K562 (cell line): Measurements from ENCODE around the gene DYNC1H1. TPM values are rescaled to one million over a fixed set of nuclear protein-coding genes. Genes with fewer than 3 reads are reported as not detected.

Experiments used
- ATAC-seq: fragments of 200-7000 bp; cut with Tn5 transposase; 3 replicates; pipeline ENCODE4 v1.9.1; 2020; ENCODE audit warnings: moderate library complexity
- BruUV-seq: library from RNA; stranded (reverse); fragments of 400-500 nt; replicated peaks from 2 replicates; lab custom pipeline; 2021; lab: Mats Ljungman, UMichigan
- CTCF ChIA-PET: fragments of 300-600 bp; formaldehyde crosslinking; extraction: SDS; loops from one replicate; lab custom pipeline; 2021; ENCODE audit warnings: low intra/inter-chr PET ratio; lab: Yijun Ruan, JAX
- POLR2A ChIA-PET: fragments of 300-600, 350-650 bp; sonication (Branson Sonifier 250); formaldehyde crosslinking; extraction: SDS; loops from one replicate; lab custom pipeline; 2021; ENCODE audit warnings: antibody characterized with exemption, inconsistent platforms; lab: Yijun Ruan, JAX
- DNase-seq, 4 experiments: peaks; one replicate each; pipeline versions ENCODE4 v3.0.0 to v3.0.0-alpha.2; 2011 to 2018; ENCODE audit warnings: low spot score in 3 of 4, mixed read lengths in 3 of 4; ENCODE audit errors: extremely low read depth in 1 of 4
- FAIRE-seq: peaks from 2 replicates; lab custom pipeline; 2011; peaks lifted over from hg19 to GRCh38; lab: Jason Lieb, UNC
- H2AFZ ChIP-seq: 2 replicates; pipeline ENCODE4 v1.6.0; 2011; ENCODE audit warnings: low read depth, low read length, control low read depth, inconsistent platforms
- H3K27ac ChIP-seq: fragments of 200-600 bp; 3 replicates; pipeline ENCODE4 v1.8.0; 2011; ENCODE audit warnings: low read depth, mild to moderate bottlenecking, control low read depth, inconsistent platforms, low read length, moderate library complexity, mixed read lengths; ENCODE audit errors: extremely low read depth
- H3K27me3 ChIP-seq, 2 experiments: fragments of 300-600 bp in 1 of 2; 2 replicates in 1 of 2; 3 replicates in 1 of 2; pipeline versions ENCODE4 v1.6.0 to v1.8.0; 2011; ENCODE audit warnings: inconsistent platforms in 2 of 2, low read length in 2 of 2, mild to moderate bottlenecking in 1 of 2, mixed read lengths in 1 of 2, moderate library complexity in 1 of 2; ENCODE audit not compliant: control insufficient read depth in 2 of 2, insufficient read depth in 2 of 2
- H3K36me3 ChIP-seq: fragments of 300-600 bp; 3 replicates; pipeline ENCODE4 v1.8.0; 2011; ENCODE audit warnings: mild to moderate bottlenecking, low read length, inconsistent platforms; ENCODE audit not compliant: control insufficient read depth, insufficient read depth
- H3K4me1 ChIP-seq, 2 experiments: fragments of 200-600 bp in 1 of 2; replicated peaks in 1 of 2; 2 replicates in 1 of 2; 3 replicates in 1 of 2; pipeline versions ENCODE4 v1.5.1 to v1.8.0; 2011; ENCODE audit warnings: inconsistent platforms in 2 of 2, low read length in 2 of 2, mild to moderate bottlenecking in 1 of 2, mixed read lengths in 1 of 2, moderate library complexity in 1 of 2; ENCODE audit not compliant: control insufficient read depth in 2 of 2, insufficient read depth in 2 of 2
- H3K4me2 ChIP-seq: 2 replicates; pipeline ENCODE4 v1.6.1; 2011; ENCODE audit warnings: low read length, control low read depth, inconsistent platforms, mixed read lengths; ENCODE audit not compliant: insufficient read depth
- H3K4me3 ChIP-seq: fragments of 200-600 bp; sonication (generic), shearing (Covaris generic); 2 replicates; pipeline ENCODE4 v1.5.1; 2016; ENCODE audit warnings: control low read depth, inconsistent platforms
- H3K79me2 ChIP-seq: fragments of 200-600 bp; 3 replicates; pipeline ENCODE4 v1.8.0; 2011; ENCODE audit warnings: low read length, inconsistent platforms; ENCODE audit not compliant: control insufficient read depth, insufficient read depth
- H3K9ac ChIP-seq, 2 experiments: 2 replicates each; pipeline versions ENCODE4 v1.6.0 to v1.6.1; 2011; ENCODE audit warnings: low read depth in 2 of 2, low read length in 2 of 2, control low read depth in 1 of 2, inconsistent platforms in 1 of 2, mild to moderate bottlenecking in 1 of 2, mixed read lengths in 1 of 2; ENCODE audit not compliant: insufficient read depth in 1 of 2
- H3K9me1 ChIP-seq: one replicate; pipeline ENCODE4 v1.6.0; 2011; ENCODE audit warnings: inconsistent platforms, mild to moderate bottlenecking, low read length, moderate library complexity; ENCODE audit not compliant: control insufficient read depth, insufficient read depth
- H3K9me3 ChIP-seq: replicated peaks from 2 replicates; pipeline ENCODE4 v1.5.1; 2011; ENCODE audit warnings: low read depth, low read length, inconsistent platforms; ENCODE audit not compliant: control insufficient read depth, insufficient read depth
- H4K20me1 ChIP-seq: replicated peaks from 2 replicates; pipeline ENCODE4 v1.6.1; 2011; ENCODE audit warnings: low read length, inconsistent platforms, mixed read lengths; ENCODE audit not compliant: control insufficient read depth, insufficient read depth
- CAMTA2 ChIP-seq: fragments of 250-450 bp; sonication (Bioruptor Pico); conservative IDR thresholded peaks from 2 replicates; pipeline ENCODE4 v1.5.1; 2022
- CBFA2T2 ChIP-seq: fragments of 450-650 bp; conservative IDR thresholded peaks from 2 replicates; pipeline ENCODE4 v1.6.1; 2017; ENCODE audit warnings: mild to moderate bottlenecking
- CBX8 ChIP-seq: fragments of 200-600 bp; sonication (generic); IDR thresholded peaks from 2 replicates; pipeline ENCODE4 v1.6.1; 2012; ENCODE audit warnings: borderline replicate concordance, mixed run types, low read depth, mild to moderate bottlenecking, moderate library complexity, mixed read lengths, low read length, control low read depth, inconsistent platforms; ENCODE audit not compliant: poor library complexity, severe bottlenecking; ENCODE audit errors: extremely low read depth
- LCOR ChIP-seq: sonication (generic); formaldehyde crosslinking; IDR thresholded peaks from 2 replicates; pipeline ENCODE4 v1.8.0; 2022; ENCODE audit warnings: mild to moderate bottlenecking, missing genetic modification reagents
- MYBL2 ChIP-seq, 2 experiments: fragments of 450-650 bp in 1 of 2; sonication (generic) in 1 of 2; formaldehyde crosslinking in 1 of 2; IDR thresholded peaks; 2 replicates each; pipeline versions ENCODE4 v1.6.1 to v1.8.1; 2017 to 2022; ENCODE audit warnings: borderline replicate concordance in 1 of 2, inconsistent platforms in 1 of 2, low read depth in 1 of 2, mild to moderate bottlenecking in 1 of 2, missing genetic modification reagents in 1 of 2, moderate library complexity in 1 of 2
- NCOA2 ChIP-seq, 2 experiments: fragments of 450-650 bp; IDR thresholded peaks; 2 replicates each; pipeline ENCODE4 v1.6.1; 2018; ENCODE audit warnings: mild to moderate bottlenecking in 2 of 2, moderate library complexity in 1 of 2; ENCODE audit not compliant: partially characterized antibody in 2 of 2
- NKRF ChIP-seq: fragments of 450-650 bp; IDR thresholded peaks from 2 replicates; pipeline ENCODE4 v1.6.1; 2016; ENCODE audit warnings: borderline replicate concordance
- RHOXF2B ChIP-seq: fragments of 250-450 bp; sonication (Bioruptor Pico); conservative IDR thresholded peaks from 2 replicates; pipeline ENCODE4 v1.5.1; 2021
- RNF2 ChIP-seq: sonication (generic); IDR thresholded peaks from 2 replicates; pipeline ENCODE4 v1.6.1; 2016
- SIX5 ChIP-seq, 2 experiments: IDR thresholded peaks; 2 replicates each; pipeline ENCODE4 v1.6.1; 2011; ENCODE audit warnings: low read length in 2 of 2, borderline replicate concordance in 1 of 2, low read depth in 1 of 2, mild to moderate bottlenecking in 1 of 2, moderate library complexity in 1 of 2; ENCODE audit not compliant: insufficient read depth in 1 of 2
- SMARCE1 ChIP-seq: fragments of 450-650 bp; IDR thresholded peaks from 2 replicates; pipeline ENCODE4 v1.7.1; 2016; ENCODE audit warnings: mild to moderate bottlenecking
- TRIM25 ChIP-seq: fragments of 450-650 bp; IDR thresholded peaks from 2 replicates; pipeline ENCODE4 v1.7.0; 2016; ENCODE audit warnings: borderline replicate concordance
- ZC3H4 ChIP-seq: sonication (generic); formaldehyde crosslinking; IDR thresholded peaks from 2 replicates; pipeline ENCODE4 v1.9.0; 2021; ENCODE audit warnings: missing genetic modification reagents, borderline replicate concordance
- ZFX ChIP-seq: sonication (generic); formaldehyde crosslinking; IDR thresholded peaks from 2 replicates; pipeline ENCODE4 v1.8.0; 2022; ENCODE audit warnings: mild to moderate bottlenecking, missing genetic modification reagents, moderate library complexity
- WGBS: fragments of 100-300 bp; shearing (Covaris generic); methylation state at CpG from one replicate; pipeline ENCODE4 v1.1.6; 2016; ENCODE audit warnings: low coverage, mixed read lengths; ENCODE audit not compliant: insufficient coverage; ENCODE audit errors: missing lambda C conversion rate; 5-methylcytosine and 5-hydroxymethylcytosine counted together
- in situ Hi-C: fragments of 300-500 bp; cut with MboI; formaldehyde crosslinking; loops from 4 replicates; pipeline ENCODE4 v1.15.0; 2018; ENCODE audit warnings: inconsistent platforms, mixed read lengths
- intact Hi-C: fragments of 100-400 bp; cut with micrococcal nuclease; formaldehyde crosslinking; loops from 2 replicates; pipeline ENCODE4 v1.14.2; 2022
- polyA plus RNA-seq, 8 experiments: library from polyadenylated mRNA; depleted of rRNA in 4 of 8; stranded (reverse) in 5 of 8; unstranded in 3 of 8; fragments of >200 nt; fragmentation: Nextera tagmentation in 2 of 8; fragmentation: Illumina TruSeq in 1 of 8; extraction: Ambion mirVana in 2 of 8; extraction: Trizol in 1 of 8; gene quantifications; 2 replicates each; pipeline versions ENCODE4 v1.2.1 to v1.2.3, GENCODE V29; 2011 to 2014; ENCODE audit warnings: inconsistent platforms in 1 of 8, missing spikeins in 1 of 8
- total RNA-seq, 7 experiments: library from RNA; depleted of rRNA in 6 of 7; stranded (reverse); fragments of >200 nt in 6 of 7; fragmentation: Illumina TruSeq in 2 of 7; extraction: Trizol in 2 of 7; gene quantifications; 2 replicates each; pipeline versions ENCODE4 v1.2.1 to v1.2.3, GENCODE V29; 2011 to 2021; ENCODE audit warnings: low replicate concordance in 1 of 7
- TF ChIP-seq, protein P1 (sequence below), 3 experiments: IDR thresholded peaks in 2 of 3; conservative IDR thresholded peaks in 1 of 3; 2 replicates each; pipeline ENCODE4 v1.5.1; 2011 to 2012; ENCODE audit warnings: low read length in 3 of 3, mild to moderate bottlenecking in 3 of 3, control low read depth in 2 of 3, improper control_type of control experiment in 1 of 3, inconsistent platforms in 1 of 3, low read depth in 1 of 3, mixed read lengths in 1 of 3, moderate library complexity in 1 of 3; ENCODE audit not compliant: insufficient read depth in 2 of 3

The DYNC1H1 gene
- total and polyA plus RNA-seq, 9 of the 15 experiments (the other 6 are each of a cell fraction or from before 2014, with no cell fraction given) = 31.9 to 335 (median 115) TPM

- ChIA-PET CTCF (interaction anchor here (0.6 to 2.7 kb wide), 5 partner anchors 33 to 1179 kb away, joined by 3 to 18 read pairs (median 5); no protein-coding TSS in a partner anchor), POLR2A (interaction anchor here (0.6 to 1.6 kb wide), 5 partner anchors 8 to 131 kb away, joined by 3 to 4 read pairs (median 4); no protein-coding TSS in a partner anchor)
- BruUV-seq = no TSS peak
- Histone ChIP-seq H3K36me3 (no peaks in the 10 kb centered on the region), H3K27me3 (no peaks in the 10 kb centered on the region), H3K9me1 (no peaks in the 10 kb centered on the region), H3K4me2 (peak overlapping the region; percentile 58), H3K9me3 (no peaks in the 10 kb centered on the region), H3K9ac (peak overlapping the region; percentile 14 to 84; a peak in 3 of 4 replicates), H3K4me1 (peaks cover 27 to 31% of the 10 kb centered on the region in 2 experiments), H3K79me2 (no peaks in the 10 kb centered on the region), H3K27ac (peak overlapping the region; percentile 70; the same call in 2 of the 3 replicates), H4K20me1 (no peaks in the 10 kb centered on the region), H2AFZ (peak overlapping the region; percentile 92), H3K4me3 (no peak overlapping the region)
- intact Hi-C loops (loop anchor here (1.0 to 5.0 kb wide), 5 partner anchors 33 to 389 kb away; no protein-coding TSS in a partner anchor), in situ Hi-C loops (no loop called here)
- no peak for FAIRE-seq
- ATAC-seq = peak; percentile 54
- 35% methylated on average over 7 of the region's 8 CpGs for WGBS
- DNase-seq = peak in 3 of 4 experiments; percentile 24 to 29 (median 26)
- TF ChIP-seq, protein P1, sequence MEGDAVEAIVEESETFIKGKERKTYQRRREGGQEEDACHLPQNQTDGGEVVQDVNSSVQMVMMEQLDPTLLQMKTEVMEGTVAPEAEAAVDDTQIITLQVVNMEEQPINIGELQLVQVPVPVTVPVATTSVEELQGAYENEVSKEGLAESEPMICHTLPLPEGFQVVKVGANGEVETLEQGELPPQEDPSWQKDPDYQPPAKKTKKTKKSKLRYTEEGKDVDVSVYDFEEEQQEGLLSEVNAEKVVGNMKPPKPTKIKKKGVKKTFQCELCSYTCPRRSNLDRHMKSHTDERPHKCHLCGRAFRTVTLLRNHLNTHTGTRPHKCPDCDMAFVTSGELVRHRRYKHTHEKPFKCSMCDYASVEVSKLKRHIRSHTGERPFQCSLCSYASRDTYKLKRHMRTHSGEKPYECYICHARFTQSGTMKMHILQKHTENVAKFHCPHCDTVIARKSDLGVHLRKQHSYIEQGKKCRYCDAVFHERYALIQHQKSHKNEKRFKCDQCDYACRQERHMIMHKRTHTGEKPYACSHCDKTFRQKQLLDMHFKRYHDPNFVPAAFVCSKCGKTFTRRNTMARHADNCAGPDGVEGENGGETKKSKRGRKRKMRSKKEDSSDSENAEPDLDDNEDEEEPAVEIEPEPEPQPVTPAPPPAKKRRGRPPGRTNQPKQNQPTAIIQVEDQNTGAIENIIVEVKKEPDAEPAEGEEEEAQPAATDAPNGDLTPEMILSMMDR (IDR thresholded peaks at IDR 0.05 in 2 of 3, conservative IDR thresholded peaks at IDR 0.05 in 1 of 3; ENCODE audit: insufficient read depth in 2 of 3, low read depth in 1 of 3, low read length in 3 of 3) = 0 out of 6 replicates have a peak, but pooled peaks of 1 of the 3 experiments have one; percentile 8
- TF ChIP-seq ZC3H4 (CRISPR knock-in tag) (no peak), NKRF (no peak), CBFA2T2 (no peak), LCOR (no peak), SIX5 (IDR thresholded peaks at IDR 0.05; ENCODE audit: borderline replicate concordance in 1 of 2, insufficient read depth in 1 of 2, low read depth in 1 of 2, low read length in 2 of 2) (no peak), RNF2 (no peak), SMARCE1 (peak; percentile 2), RHOXF2B (CRISPR knock-in tag) (no peak), CBX8 (no peak), CAMTA2 (CRISPR knock-in tag) (no peak), TRIM25 (no peak), NCOA2 (IDR thresholded peaks at IDR 0.05; ENCODE audit: partially characterized antibody in 2 of 2) (no peak), ZFX (CRISPR knock-in tag) (0 out of 2 replicates have a peak, but pooled peaks have one; percentile 9), MYBL2 (IDR thresholded peaks at IDR 0.05; ENCODE audit: low read depth) (no peak), MYBL2 (CRISPR knock-in tag; IDR thresholded peaks at IDR 0.05; ENCODE audit: borderline replicate concordance) (no peak)
Observed at GRCh38 chr14:102095871-102096568, 131.6 kb downstream of the DYNC1H1 start.
